Tibial nerve (tissue), 4 donors: ENCODE measurements around the gene LCLAT1.

ENCODE experiments used
- EP300 ChIP-seq, 2 donors: sonication (generic); formaldehyde crosslinking; IDR thresholded peaks; one replicate each; pipeline ENCODE4 v1.6.1; 2017; ENCODE audit warnings: antibody characterized with exemption in 2 of 2, mild to moderate bottlenecking in 1 of 2
- POLR2A ChIP-seq, 2 donors: fragments of 450-650 bp; IDR thresholded peaks; one replicate each; pipeline ENCODE4 v1.6.1; 2017; ENCODE audit warnings: antibody characterized with exemption in 2 of 2, mild to moderate bottlenecking in 2 of 2, moderate library complexity in 2 of 2
- TF ChIP-seq, protein P1 (sequence below), 5 experiments: fragments of 200-600 bp in 3 of 5; fragments of 450-650 bp in 2 of 5; sonication (generic) in 3 of 5; IDR thresholded peaks; one replicate each; pipeline ENCODE4 v1.5.1; 2016 to 2019; ENCODE audit warnings: antibody characterized with exemption in 5 of 5, mild to moderate bottlenecking in 3 of 5, moderate library complexity in 2 of 5

DNA sequence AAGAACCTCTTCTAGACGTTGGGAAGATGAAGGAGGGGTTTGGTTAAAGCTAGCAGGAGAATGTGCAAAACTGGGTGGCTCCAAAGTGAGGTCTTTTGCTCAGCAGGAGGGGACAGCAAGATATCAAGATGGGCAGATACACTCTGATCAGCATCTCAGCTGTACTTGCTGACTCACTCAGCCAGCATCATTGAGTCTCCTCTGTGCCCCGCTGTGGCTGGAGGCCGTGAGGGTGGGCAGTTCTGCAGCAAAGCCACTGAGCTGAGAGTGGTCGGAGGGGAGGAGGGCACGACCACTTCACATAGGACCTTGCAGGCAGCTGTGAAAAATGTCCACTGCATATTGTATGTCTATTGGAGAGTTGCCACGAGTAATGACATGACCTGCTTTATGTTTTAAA, 208.2 kb downstream of the LCLAT1 start:
- TF ChIP-seq POLR2A (IDR thresholded peaks at IDR 0.05) (no peak), EP300 (IDR thresholded peaks at IDR 0.05) (no peak)
- TF ChIP-seq, protein P1, sequence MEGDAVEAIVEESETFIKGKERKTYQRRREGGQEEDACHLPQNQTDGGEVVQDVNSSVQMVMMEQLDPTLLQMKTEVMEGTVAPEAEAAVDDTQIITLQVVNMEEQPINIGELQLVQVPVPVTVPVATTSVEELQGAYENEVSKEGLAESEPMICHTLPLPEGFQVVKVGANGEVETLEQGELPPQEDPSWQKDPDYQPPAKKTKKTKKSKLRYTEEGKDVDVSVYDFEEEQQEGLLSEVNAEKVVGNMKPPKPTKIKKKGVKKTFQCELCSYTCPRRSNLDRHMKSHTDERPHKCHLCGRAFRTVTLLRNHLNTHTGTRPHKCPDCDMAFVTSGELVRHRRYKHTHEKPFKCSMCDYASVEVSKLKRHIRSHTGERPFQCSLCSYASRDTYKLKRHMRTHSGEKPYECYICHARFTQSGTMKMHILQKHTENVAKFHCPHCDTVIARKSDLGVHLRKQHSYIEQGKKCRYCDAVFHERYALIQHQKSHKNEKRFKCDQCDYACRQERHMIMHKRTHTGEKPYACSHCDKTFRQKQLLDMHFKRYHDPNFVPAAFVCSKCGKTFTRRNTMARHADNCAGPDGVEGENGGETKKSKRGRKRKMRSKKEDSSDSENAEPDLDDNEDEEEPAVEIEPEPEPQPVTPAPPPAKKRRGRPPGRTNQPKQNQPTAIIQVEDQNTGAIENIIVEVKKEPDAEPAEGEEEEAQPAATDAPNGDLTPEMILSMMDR (IDR thresholded peaks at IDR 0.05): no peak
